Measurements from ENCODE around the gene GPRC5C.

The GPRC5C gene

DNA sequence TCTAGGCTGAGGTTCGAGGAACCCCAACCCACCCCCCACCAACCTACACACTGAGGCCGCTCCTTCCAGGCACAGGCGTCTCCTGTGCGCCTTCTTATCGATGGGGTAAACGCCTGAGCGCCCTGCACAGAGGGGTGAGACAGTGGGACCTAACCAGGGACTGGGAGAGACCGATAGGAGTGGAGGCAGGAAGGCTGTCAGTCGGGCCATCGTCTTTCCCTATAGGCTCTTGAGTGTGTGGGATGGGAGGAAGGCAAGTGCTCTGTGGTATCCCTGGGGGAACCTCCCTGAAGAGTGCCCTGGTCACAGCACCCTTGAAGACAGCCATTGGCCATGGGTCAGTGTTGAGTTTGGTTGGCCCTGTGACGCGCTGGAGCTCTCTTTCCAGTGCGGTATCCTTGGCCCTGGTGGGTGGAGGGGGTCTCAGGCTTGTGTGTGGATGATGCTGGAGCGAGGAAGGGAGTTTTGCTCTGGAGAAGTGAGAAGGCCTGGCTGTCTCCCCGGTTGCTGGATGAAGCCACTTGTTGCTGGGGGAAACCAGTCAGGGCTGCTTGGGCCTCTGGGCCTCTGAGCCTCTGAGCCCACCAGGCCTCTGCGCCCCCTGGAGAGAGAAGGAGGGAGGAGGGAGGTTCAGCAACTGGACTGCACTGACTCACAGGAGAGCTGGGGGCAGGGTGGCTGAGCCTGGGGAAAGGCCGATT lies 1.7 kb downstream of the GPRC5C start:
- DNase-seq = no peak

DNA sequence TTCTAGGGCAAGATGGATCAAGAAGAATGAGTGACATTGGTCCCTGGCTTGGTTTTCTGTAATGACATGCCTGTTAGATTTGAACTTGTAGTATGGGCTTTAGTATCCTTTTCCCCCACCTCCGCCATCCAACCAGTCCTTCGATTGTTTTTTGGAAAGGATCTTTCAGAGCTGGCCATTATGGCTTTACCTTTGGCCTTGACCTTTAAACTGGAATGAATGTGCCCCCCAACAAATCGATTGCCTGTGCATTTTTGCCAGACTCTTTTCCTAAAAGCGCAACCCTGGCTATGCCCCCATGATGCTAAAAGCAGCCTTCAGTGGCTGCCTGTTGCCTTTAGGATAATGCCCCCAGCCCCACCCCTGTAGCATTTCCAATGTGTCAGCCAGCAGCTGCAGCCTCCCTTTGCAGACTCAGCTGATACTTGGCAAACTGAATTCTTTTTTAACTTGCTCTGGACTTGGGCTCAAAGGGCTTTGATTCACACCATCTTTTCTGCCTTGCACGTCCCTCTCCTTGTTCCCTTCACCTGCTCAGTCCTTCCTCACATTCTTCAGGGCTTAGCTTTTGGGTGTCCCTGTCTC lies 4.0 kb downstream of the GPRC5C start:
- no peak for DNase-seq

DNA sequence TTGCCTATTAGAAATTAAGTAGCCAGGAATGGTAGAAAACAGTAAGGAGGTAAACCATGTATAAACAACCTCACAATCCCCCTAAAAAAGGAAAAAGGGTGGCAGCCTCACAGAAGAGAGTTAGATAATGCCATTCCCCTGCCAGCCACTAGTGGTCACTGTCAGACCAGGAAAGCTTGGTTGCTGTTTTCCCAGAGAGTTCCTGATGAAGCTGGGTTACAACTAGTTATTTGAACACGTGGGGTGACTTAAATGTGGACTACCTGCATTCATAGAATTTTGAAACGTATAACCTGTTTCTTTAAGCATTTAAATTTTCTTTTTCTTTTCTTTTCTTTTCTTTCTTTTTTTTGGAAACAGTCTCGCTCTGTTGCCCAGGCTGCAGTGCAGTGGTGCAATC lies 5.8 kb downstream of the GPRC5C start:
- DNase-seq = no peak

DNA sequence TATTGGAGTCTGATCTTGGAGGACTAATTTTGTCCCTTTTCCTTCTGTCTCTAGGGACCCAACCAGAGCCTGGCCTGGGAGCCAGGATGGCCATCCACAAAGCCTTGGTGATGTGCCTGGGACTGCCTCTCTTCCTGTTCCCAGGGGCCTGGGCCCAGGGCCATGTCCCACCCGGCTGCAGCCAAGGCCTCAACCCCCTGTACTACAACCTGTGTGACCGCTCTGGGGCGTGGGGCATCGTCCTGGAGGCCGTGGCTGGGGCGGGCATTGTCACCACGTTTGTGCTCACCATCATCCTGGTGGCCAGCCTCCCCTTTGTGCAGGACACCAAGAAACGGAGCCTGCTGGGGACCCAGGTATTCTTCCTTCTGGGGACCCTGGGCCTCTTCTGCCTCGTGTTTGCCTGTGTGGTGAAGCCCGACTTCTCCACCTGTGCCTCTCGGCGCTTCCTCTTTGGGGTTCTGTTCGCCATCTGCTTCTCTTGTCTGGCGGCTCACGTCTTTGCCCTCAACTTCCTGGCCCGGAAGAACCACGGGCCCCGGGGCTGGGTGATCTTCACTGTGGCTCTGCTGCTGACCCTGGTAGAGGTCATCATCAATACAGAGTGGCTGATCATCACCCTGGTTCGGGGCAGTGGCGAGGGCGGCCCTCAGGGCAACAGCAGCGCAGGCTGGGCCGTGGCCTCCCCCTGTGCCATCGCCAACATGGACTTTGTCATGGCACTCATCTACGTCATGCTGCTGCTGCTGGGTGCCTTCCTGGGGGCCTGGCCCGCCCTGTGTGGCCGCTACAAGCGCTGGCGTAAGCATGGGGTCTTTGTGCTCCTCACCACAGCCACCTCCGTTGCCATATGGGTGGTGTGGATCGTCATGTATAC lies 8.0 kb downstream of the GPRC5C start:
- DNase-seq = no peak

DNA sequence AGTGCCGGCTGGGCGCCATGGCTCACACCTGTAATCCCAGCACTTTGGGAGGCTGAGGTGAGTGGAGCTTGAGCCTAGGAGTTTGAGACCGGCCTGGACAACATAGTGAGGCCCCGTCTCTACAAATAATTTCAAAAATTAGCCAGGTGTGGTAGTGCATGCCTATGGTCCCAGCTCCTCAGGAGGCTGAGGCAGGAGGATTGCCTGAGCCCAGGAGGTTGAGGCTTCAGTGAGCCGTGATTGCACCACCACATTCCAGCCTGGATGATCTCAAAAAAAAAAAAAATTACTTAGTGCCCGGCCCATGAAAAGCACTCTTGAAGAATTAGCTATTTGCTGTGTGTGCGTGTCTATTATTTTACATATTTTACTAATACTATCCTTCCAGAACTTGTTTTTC lies 9.6 kb downstream of the GPRC5C start:
- DNase-seq = no peak

DNA sequence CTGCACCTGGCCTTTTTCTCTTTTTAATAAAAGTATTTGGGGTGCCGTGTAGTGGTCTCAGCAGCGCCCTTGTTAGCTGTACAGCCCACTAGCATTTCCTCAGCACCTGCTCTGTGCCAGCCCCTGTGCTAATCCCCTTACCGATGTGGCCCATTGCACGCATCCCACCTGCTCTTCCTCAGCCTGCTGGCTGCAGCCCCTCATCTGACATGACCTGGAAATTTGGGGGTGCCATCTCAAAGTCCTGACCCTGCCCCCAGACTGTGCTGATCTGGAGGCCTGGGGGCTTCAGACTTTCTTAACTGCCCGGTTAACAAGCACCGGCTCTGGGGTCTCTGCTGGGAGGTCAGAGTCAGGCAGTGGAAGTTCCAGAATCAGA lies 10.4 kb downstream of the GPRC5C start:
- DNase-seq = no peak

DNA sequence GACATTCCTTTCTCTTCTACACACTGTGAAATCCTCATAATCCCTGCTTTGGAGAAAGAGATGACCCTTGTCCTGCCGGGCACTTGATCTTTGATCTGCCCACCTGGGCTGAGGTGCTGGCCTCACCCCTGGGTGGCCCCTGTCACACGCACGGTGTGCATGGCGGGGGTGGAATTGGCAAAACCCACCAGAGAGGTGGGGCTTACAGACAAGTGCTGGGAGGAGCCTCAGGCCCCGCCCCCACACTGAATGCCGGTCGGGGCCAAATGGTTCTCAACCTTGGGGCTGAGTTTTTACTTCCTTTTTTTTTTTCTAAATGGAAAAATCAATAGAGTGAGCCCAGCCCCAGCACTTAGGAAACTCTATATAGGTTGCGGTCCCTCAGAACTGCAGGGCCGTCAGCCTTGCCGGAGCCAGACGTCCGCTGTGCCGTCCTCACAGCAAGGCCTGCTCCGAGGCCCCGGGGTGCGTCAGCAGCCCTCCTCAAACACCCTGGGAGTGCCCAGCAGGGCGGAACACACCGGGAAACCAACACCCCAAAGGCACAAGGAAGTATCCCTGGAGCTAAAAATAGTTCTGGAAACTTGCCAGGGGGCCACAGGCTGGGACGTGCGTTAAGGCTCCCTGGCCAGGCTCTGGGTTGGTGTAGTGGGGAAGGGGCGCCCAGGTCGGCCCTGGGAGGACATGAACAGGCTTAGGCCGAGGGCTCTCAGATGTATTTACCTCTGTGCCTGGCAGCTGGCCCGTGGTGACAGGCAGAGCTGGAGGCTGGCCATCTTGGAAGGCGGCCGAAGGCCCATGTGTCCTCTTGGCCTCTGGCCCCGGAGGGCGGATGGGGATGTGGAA lies 11.0 kb downstream of the GPRC5C start:
- DNase-seq = no peak

DNA sequence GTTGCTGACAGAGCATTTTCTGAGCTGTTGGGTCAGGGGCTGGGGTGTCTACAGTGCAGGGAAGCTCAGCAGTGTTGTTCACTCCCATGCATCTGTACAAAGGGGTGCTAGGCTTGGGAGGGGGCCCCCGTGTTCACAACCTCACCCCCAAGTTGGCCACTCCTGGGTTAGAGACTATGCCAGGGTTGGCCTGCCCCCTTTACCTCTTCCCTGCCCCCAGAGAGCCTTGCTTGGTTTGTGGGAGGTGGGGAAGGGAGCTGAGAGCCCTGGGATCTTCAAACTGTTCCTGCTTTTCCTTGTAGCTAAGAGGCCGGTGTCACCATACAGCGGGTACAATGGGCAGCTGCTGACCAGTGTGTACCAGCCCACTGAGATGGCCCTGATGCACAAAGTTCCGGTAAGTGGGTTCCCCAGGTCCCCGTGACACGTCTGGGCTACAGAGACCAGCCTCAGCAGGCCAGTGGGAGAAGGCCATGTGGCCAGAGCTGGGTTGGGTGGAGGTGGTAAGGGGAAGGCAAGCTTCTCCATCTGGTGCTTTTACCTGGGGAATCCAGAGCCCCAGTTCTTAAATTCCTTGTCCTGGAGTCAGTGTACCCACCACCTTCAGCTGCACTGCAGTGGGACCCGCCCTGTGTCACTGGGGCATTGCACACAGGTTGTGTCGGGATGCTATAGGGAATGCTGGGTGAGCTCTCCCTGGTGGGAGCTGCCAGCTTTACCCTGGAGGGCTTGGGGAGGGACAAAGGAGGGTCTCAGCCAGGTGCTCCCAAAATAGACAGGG lies 11.8 kb downstream of the GPRC5C start:
- DNase-seq = no peak

DNA sequence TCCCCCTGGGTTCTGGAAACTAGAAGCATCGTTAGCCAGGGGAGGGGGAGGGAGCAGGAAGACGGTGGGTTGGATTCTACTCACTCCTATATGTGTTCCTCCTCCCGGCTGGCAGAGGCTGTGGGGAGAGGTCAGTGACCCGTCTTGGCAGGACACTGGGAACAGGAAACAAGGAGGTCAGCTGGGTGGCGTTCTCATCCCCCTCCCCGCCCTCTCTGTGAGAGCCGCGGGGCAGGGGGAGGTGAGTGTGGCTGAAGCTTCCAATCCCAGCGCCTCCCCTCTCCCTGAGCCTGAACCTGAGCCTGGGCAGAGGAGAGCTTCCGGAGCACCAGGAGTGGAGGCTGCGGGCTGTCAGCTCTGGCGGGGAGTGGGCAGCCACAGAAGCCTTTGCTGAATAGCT lies 12.5 kb downstream of the GPRC5C start:
- no peak for DNase-seq

DNA sequence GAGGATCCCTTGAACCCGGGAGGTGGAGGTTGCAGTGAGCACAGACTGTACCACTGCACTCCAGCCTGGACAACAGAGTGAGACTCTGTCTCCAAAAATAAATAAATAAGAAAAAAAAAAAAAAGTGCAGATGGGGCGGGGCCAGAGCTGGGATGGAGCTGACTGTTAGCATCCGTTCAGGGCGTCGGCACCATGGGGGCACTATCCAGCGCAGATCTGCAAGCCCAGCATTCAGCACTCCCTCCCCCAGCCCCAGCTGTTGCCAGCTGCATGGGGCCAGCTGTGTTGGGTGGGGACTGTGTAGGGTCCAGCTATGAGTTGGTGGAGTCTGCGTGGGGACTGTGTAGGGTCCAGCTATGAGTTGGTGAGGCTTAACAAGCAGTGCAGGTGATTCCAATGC lies 13.3 kb downstream of the GPRC5C start:
- no peak for DNase-seq

DNA sequence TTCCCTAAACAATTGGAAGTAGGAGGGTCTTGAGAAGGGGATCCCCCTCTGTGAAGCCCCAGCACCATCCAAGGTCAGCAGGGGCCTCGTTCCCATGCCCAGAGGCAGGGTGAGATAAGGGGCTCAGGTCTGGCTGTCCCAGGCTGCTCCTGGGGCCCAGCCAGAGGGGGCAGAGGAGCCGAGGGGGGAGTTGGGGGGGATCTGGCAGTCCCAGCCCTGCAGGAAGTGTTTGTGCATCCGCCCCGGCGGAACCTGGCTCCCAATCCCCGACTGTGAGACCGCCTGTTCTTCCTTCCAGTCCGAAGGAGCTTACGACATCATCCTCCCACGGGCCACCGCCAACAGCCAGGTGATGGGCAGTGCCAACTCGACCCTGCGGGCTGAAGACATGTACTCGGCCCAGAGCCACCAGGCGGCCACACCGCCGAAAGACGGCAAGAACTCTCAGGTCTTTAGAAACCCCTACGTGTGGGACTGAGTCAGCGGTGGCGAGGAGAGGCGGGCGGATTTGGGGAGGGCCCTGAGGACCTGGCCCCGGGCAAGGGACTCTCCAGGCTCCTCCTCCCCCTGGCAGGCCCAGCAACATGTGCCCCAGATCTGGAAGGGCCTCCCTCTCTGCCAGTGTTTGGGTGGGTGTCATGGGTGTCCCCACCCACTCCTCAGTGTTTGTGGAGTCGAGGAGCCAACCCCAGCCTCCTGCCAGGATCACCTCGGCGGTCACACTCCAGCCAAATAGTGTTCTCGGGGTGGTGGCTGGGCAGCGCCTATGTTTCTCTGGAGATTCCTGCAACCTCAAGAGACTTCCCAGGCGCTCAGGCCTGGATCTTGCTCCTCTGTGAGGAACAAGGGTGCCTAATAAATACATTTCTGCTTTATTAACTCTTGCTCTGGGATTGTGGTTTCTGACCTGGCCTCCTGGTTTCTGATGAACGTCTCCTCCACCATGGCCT lies 14.9 kb downstream of the GPRC5C start:
- no peak for DNase-seq

DNA sequence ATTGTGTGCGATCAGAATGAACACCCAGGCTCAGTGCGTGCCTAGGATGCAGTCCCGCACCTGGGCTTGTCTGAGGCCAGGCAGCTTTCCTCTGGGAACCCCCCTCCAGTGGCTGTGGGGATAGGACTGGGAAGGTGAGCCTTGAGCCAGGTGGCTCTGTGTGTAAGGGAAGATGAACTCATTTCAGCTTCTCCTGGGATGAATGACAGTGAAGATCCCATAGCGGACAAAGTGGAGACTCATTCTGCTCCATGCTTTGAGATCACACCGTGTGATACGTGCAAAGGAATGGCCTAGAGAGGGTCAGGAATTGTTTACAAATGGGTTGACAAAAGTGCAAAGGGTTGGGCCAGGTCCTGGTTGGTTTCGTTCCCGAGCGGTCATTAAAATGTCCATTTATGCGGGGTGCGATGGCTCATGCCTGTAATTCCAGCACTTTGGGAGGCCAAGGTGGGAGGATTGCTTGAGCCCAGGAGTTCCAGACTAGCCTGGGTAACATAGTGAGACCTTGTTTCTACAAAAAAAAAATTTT lies 15.8 kb downstream of the GPRC5C start:
- no peak for DNase-seq

DNA sequence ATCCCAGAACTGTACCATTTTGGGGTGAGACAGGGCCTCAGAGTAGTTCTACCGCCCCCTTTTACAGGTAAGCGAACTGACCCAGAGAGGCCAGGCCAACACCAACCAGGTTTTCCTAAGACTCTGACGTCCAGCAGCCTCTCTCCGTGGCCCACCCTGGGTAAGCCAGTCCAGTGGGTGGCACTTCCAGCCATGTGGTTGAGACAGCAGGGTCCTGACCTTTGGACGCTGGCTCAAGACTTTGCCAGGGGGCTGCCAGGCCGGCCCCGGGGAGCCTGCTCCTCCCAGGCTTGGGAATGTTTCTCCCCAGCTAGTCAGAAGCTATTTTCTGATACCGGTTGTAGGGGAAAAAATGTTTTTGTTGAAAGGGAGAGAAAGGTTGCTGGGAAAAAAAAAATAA lies 16.9 kb downstream of the GPRC5C start:
- DNase-seq = no peak

DNA sequence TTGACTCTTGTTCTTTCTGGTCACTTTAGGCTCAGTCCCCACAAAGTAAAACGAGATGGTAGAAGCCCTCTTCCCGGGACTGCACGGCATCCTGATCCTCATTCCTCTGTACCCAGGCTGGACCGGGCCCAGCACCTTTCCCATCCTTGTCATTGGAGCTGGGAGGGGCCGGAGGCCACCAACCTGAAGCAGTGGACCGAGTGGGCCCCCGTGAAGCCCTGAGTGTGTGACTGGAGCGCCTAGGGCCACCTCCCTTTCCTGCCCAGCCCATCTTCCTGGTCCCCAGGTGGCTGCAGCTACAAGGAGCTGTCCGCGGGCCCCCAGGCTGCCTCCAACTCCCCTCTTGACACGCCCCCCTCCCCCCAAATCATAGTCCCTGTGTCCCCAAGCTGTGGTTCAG lies 17.4 kb downstream of the GPRC5C start:
- no peak for DNase-seq

DNA sequence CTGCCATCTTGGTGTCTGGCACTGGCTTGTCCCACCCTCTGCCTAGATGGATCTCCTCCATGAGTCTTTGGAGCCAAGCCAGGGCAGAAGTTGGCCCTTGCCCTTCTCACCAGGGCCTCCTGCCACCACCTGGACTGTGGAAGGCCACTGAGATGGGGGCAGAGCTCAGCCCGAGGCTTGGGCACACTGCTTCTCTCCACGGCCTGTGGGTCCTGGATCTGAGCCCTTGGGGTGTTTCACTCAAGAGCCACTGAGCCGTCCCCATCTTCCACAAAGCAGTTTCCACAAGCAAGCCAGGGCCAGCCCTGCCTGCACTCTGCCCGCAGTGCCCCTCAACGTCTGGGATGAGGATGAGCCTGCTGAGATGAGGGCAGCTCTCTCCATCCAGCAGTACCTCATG lies 17.9 kb downstream of the GPRC5C start:
- DNase-seq = no peak

DNA sequence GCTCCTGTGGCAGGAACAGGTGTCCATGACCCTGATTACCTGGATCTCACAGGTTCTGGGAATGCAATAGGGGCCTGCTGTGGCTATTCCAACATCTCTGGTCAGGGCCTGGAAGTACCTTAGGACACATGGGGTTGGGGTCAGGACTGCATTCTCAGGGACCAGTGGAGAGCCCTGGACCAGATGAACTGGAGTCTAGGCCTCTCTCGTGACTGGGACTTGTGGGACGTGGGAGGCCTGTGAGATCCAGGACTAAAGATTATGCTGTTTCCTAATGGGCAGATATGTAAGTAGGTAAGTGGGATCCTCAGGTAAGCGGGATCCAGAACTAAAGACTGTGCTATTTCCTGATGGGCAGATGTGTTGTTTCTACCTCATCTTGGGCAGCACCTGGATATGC lies 18.3 kb downstream of the GPRC5C start:
- no peak for DNase-seq

DNA sequence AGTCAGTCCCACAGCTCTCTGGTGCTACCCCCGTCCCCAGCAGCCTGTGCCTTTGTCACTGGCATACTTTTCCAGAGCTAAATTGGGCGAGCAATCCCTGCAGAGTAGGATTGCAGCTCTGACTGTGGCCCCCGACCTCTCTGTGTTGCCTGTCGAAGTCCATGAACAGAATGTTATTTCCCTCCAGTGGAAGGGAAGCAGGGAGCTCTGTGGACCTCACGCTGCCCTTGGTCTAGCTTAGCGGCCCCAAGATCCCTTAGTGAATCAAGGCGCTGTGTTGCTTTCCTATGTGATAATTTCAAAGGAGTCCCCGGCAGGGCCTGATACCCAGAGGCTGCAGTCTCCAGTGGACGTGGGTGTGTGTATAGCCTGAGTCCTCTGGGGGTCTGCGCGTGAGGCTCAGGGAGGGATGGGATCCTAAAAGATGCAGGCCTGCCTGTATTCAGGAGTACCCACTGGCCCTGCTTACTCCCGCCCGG lies 19.1 kb downstream of the GPRC5C start:
- no peak for DNase-seq

DNA sequence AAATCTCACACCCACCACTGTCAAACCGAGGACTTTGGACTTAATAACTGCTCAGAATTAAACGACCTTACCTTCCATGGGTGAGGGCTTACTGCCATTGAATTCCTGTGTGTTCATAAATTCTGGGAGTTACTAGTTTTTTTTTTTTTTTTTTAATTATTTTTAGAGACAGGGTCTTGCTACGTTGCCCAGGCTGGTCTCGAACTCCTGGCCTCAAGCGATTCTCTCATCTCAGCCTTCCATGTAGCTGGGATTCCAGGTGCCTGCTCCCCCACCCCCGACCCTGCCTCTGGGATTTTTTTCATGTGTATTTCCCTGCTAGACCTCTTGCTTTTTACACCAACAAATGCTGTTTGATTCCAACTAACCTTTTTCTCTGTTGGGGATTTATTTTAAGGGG lies 19.7 kb downstream of the GPRC5C start:
- DNase-seq = no peak

DNA sequence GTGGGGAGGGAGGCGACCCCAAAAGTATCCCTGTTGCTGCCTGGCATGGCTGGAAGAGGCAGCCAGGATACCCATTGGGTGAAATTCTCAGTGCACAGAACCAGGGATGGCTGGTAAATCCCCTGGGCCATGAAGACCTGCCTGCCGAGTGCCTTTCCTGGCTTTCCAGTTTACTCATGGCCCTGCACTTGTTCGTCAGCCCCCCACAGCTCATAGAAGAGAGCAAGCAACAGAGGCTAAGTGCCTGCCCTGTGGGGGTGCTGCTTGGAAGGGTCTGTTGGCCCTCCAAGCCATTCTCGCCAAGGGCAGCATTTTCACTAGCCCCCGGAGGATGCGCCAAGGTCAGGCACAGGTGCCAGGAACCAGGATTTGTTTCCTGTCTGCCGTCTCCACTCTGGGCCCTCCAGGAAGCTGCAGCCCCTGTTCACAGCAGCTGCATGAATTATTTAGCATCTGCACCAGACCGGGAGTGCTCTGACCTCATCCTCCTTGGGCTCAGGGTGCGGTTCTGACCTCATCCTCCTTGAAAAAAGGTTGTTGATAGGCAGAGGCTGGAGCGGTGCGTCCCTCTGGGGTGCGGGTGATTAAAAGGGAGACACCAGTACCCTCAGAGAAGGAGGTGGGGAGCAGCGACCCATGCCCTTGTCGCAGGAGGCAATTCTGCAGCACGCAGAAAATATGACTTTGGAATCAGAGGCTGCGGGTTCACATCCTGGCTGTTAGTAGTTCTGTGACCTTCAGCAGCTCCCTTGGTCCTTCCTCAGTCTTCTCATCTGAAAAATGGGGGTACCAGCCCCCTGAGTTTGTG lies 20.3 kb downstream of the GPRC5C start:
- no peak for DNase-seq
